CD4-positive, CD25-positive, alpha-beta regulatory T cell (primary cell): ENCODE data around the gene SYT15. TPM values are rescaled to one million over a fixed set of nuclear protein-coding genes. Genes with fewer than 3 reads are reported as not detected.
A peak's percentile ranks its signal among the peaks of the same experiment; 100 is the strongest.
"Not testable (repeated sequence)": the region's sequence is repeated elsewhere in the genome, so short reads cannot be mapped to it uniquely, and the experiment has no call there.

ENCODE experiments used
- ATAC-seq, 2 donors: fragments of 150-1000 bp; cut with Tn5 transposase; one replicate each; pipeline ENCODE4 v1.10.0; 2021; ENCODE audit warnings: low read depth in 2 of 2, moderate number of reproducible peaks in 2 of 2, moderate library complexity in 1 of 2
- DNase-seq, 3 donors: peaks; one replicate each; pipeline versions ENCODE4 v3.0.0 to v3.0.0-alpha.2; 2012 to 2022; ENCODE audit warnings: mixed read lengths in 1 of 3
- H3K27ac ChIP-seq: one replicate; pipeline ENCODE4 v1.7.0; 2013; ENCODE audit warnings: mild to moderate bottlenecking, low read length; ENCODE audit not compliant: insufficient read depth, poor library complexity, severe bottlenecking
- H3K27me3 ChIP-seq: one replicate; pipeline ENCODE4 v1.7.0; 2013; ENCODE audit warnings: low read length; ENCODE audit not compliant: control insufficient read depth, insufficient read depth
- H3K36me3 ChIP-seq: one replicate; pipeline ENCODE4 v1.7.0; 2013; ENCODE audit warnings: mild to moderate bottlenecking, low read length, moderate library complexity; ENCODE audit not compliant: control insufficient read depth, insufficient read depth
- H3K4me1 ChIP-seq: 2 replicates; pipeline ENCODE4 v1.7.0; 2013; ENCODE audit warnings: mild to moderate bottlenecking, low read length; ENCODE audit not compliant: insufficient read depth, control insufficient read depth, poor library complexity, severe bottlenecking
- H3K4me3 ChIP-seq: one replicate; pipeline ENCODE4 v1.7.0; 2013; ENCODE audit warnings: low read depth, mild to moderate bottlenecking, low read length, moderate library complexity
- H3K9me3 ChIP-seq, 2 experiments: 1 replicate in 1 of 2; 2 replicates in 1 of 2; pipeline ENCODE4 v1.7.0; 2013; ENCODE audit warnings: low read length in 2 of 2, mild to moderate bottlenecking in 1 of 2, moderate library complexity in 1 of 2; ENCODE audit not compliant: control insufficient read depth in 2 of 2
- H3K27ac Mint-ChIP-seq, 3 donors: one replicate each; pipeline ENCODE4 v1.8.0; 2020 to 2022; ENCODE audit warnings: mild to moderate bottlenecking in 3 of 3, mixed read lengths in 3 of 3, moderate library complexity in 2 of 3
- H3K27me3 Mint-ChIP-seq: one replicate; pipeline ENCODE4 v1.8.0; 2022; ENCODE audit warnings: mild to moderate bottlenecking, mixed read lengths
- H3K36me3 Mint-ChIP-seq: one replicate; pipeline ENCODE4 v1.8.0; 2020; ENCODE audit warnings: mixed read lengths
- H3K4me1 Mint-ChIP-seq, 4 donors: one replicate each; pipeline ENCODE4 v1.8.0; 2020 to 2022; ENCODE audit warnings: mixed read lengths in 4 of 4, mild to moderate bottlenecking in 1 of 4
- H3K4me3 Mint-ChIP-seq, 4 donors: one replicate each; pipeline ENCODE4 v1.8.0; 2020 to 2022; ENCODE audit warnings: mild to moderate bottlenecking in 4 of 4, mixed read lengths in 4 of 4, moderate library complexity in 3 of 4
- H3K9me3 Mint-ChIP-seq, 7 donors: one replicate each; pipeline ENCODE4 v1.8.0; 2020 to 2022; ENCODE audit warnings: mixed read lengths in 7 of 7, mild to moderate bottlenecking in 3 of 7, moderate library complexity in 2 of 7
- polyA plus RNA-seq, 4 donors: library from polyadenylated mRNA; unstranded; fragments of 300-500 nt; fragmentation: Illumina TruSeq; gene quantifications; one replicate each; pipeline ENCODE4 v1.2.3, GENCODE V29; 2021
- total RNA-seq: library from RNA; stranded (reverse); gene quantifications from one replicate; pipeline ENCODE4 v1.2.3, GENCODE V29; 2022

SYT15 gene
- total and polyA plus RNA-seq, 5 donors from 2014 or later = 0.09 to 0.67 (median 0.16) TPM; not detected in 1

GRCh38 chr10:46623899-46624654 is 45.1 kb downstream of the SYT15 start:
- not testable (repeated sequence) for H3K27me3 Mint-ChIP-seq, H3K27ac Mint-ChIP-seq, H3K9me3 Mint-ChIP-seq

GRCh38 chr10:46629805-46630204 is 50.9 kb downstream of the SYT15 start:
- not testable (repeated sequence) for H3K27ac ChIP-seq, H3K27me3 ChIP-seq, ATAC-seq, H3K27me3 Mint-ChIP-seq, H3K27ac Mint-ChIP-seq, H3K4me1 ChIP-seq, H3K9me3 Mint-ChIP-seq, H3K4me1 Mint-ChIP-seq, H3K36me3 Mint-ChIP-seq, H3K4me3 Mint-ChIP-seq, DNase-seq, H3K36me3 ChIP-seq, H3K9me3 ChIP-seq, H3K4me3 ChIP-seq

More at GRCh38 chr10:46623899-46624654, 45.1 kb downstream of the SYT15 start:
- DNase-seq, H3K4me3 Mint-ChIP-seq, H3K4me3 ChIP-seq, H3K9me3 ChIP-seq, H3K4me1 Mint-ChIP-seq, H3K27ac ChIP-seq, H3K36me3 ChIP-seq, ATAC-seq, H3K4me1 ChIP-seq, H3K27me3 ChIP-seq, H3K36me3 Mint-ChIP-seq: not testable (repeated sequence)

GRCh38 chr10:46630816-46631215 is 51.9 kb downstream of the SYT15 start:
- not testable (repeated sequence) for H3K4me3 ChIP-seq, ATAC-seq, H3K27me3 ChIP-seq, H3K36me3 ChIP-seq, H3K9me3 ChIP-seq, H3K4me3 Mint-ChIP-seq, H3K36me3 Mint-ChIP-seq, H3K4me1 Mint-ChIP-seq, DNase-seq, H3K27me3 Mint-ChIP-seq, H3K4me1 ChIP-seq, H3K9me3 Mint-ChIP-seq, H3K27ac Mint-ChIP-seq, H3K27ac ChIP-seq

- not testable (repeated sequence) for H3K4me1 Mint-ChIP-seq, H3K9me3 Mint-ChIP-seq, ATAC-seq, H3K27me3 Mint-ChIP-seq, H3K27me3 ChIP-seq, H3K27ac Mint-ChIP-seq, H3K4me1 ChIP-seq, H3K36me3 ChIP-seq, H3K4me3 ChIP-seq, H3K9me3 ChIP-seq, H3K4me3 Mint-ChIP-seq, H3K36me3 Mint-ChIP-seq, DNase-seq, H3K27ac ChIP-seq
Measured at GRCh38 chr10:46631683-46632082, 52.8 kb downstream of the SYT15 start.

- H3K9me3 Mint-ChIP-seq, H3K9me3 ChIP-seq, H3K4me3 ChIP-seq, H3K27me3 ChIP-seq, H3K27ac ChIP-seq, DNase-seq, H3K4me3 Mint-ChIP-seq, H3K27me3 Mint-ChIP-seq, H3K4me1 ChIP-seq, H3K36me3 Mint-ChIP-seq, H3K36me3 ChIP-seq, ATAC-seq, H3K4me1 Mint-ChIP-seq: not testable (repeated sequence)
- H3K27ac Mint-ChIP-seq = peak overlapping the region in 1 of 3 donors; percentile 60
Measured at GRCh38 chr10:46634698-46635097, 55.8 kb downstream of the SYT15 start.

- H3K4me1 Mint-ChIP-seq, H3K4me3 ChIP-seq, H3K27me3 Mint-ChIP-seq, H3K4me1 ChIP-seq, H3K27me3 ChIP-seq, H3K36me3 Mint-ChIP-seq, H3K27ac Mint-ChIP-seq, H3K27ac ChIP-seq, H3K36me3 ChIP-seq, H3K9me3 Mint-ChIP-seq, H3K9me3 ChIP-seq: not testable (repeated sequence)
- peak overlapping the region in 3 of 4 donors; percentile 58 to 74 (median 68) for H3K4me3 Mint-ChIP-seq
- peak in 1 of 3 donors; percentile 30 for DNase-seq
- ATAC-seq = peak; percentile 78 to 88
Measured at GRCh38 chr10:46635364-46635959, 56.5 kb downstream of the SYT15 start.

GRCh38 chr10:46640005-46640404 is 61.1 kb downstream of the SYT15 start:
- not testable (repeated sequence) for H3K4me3 ChIP-seq, H3K27me3 ChIP-seq, ATAC-seq, H3K27me3 Mint-ChIP-seq, H3K4me1 Mint-ChIP-seq, H3K27ac Mint-ChIP-seq, H3K36me3 Mint-ChIP-seq, DNase-seq, H3K27ac ChIP-seq, H3K4me1 ChIP-seq, H3K4me3 Mint-ChIP-seq, H3K9me3 Mint-ChIP-seq, H3K36me3 ChIP-seq, H3K9me3 ChIP-seq
